HepG2 (cell line): ENCODE results near the gene PRSS38. TPM values are rescaled to one million over a fixed set of nuclear protein-coding genes. Genes with fewer than 3 reads are reported as not detected.

Experiments
- ATAC-seq: fragments of 200-7000 bp; cut with Tn5 transposase; 3 replicates; pipeline ENCODE4 v1.9.1; 2020; ENCODE audit warnings: mild to moderate bottlenecking, moderate library complexity
- BruUV-seq: library from RNA; stranded (reverse); fragments of 400-500 nt; replicated peaks from 2 replicates; lab custom pipeline; 2021; lab: Mats Ljungman, UMichigan
- CTCF ChIA-PET: fragments of 300-600 bp; formaldehyde crosslinking; extraction: SDS; loops from one replicate; lab custom pipeline; 2021; ENCODE audit warnings: low total read pairs, inconsistent platforms, low intra/inter-chr PET ratio; lab: Yijun Ruan, JAX
- POLR2A ChIA-PET: fragments of 350-600 bp; sonication (Branson Sonifier 250); formaldehyde crosslinking; loops from one replicate; lab custom pipeline; 2020; ENCODE audit warnings: antibody characterized with exemption, inconsistent platforms; lab: Yijun Ruan, JAX
- DNase-seq: peaks from one replicate; pipeline ENCODE4 v3.0.0-alpha.2; 2015; ENCODE audit warnings: low spot score
- FAIRE-seq: peaks from 3 replicates; lab custom pipeline; 2011; peaks lifted over from hg19 to GRCh38; lab: Jason Lieb, UNC
- H2AFZ ChIP-seq: one replicate; pipeline ENCODE4 v1.6.1; 2011; ENCODE audit warnings: low read length, inconsistent platforms
- H3K27ac ChIP-seq: fragments of 300-600 bp; 3 replicates; pipeline ENCODE4 v1.8.0; 2011; ENCODE audit warnings: mixed run types, mild to moderate bottlenecking, mixed read lengths, low read length, inconsistent platforms; ENCODE audit not compliant: insufficient read depth; ENCODE audit errors: extremely low read length
- H3K27me3 ChIP-seq, 2 experiments: fragments of 200-600 bp in 1 of 2; 2 replicates in 1 of 2; 3 replicates in 1 of 2; pipeline versions ENCODE4 v1.6.0 to v1.8.0; 2011; ENCODE audit warnings: low read length in 2 of 2, mild to moderate bottlenecking in 2 of 2, moderate library complexity in 2 of 2, inconsistent platforms in 1 of 2; ENCODE audit not compliant: insufficient read depth in 2 of 2, control insufficient read depth in 1 of 2
- H3K36me3 ChIP-seq, 2 experiments: fragments of 200-600 bp in 1 of 2; replicated peaks in 1 of 2; 2 replicates in 1 of 2; 3 replicates in 1 of 2; pipeline versions ENCODE4 v1.5.1 to v1.8.0; 2011; ENCODE audit warnings: low read length in 2 of 2, inconsistent platforms in 1 of 2; ENCODE audit not compliant: insufficient read depth in 2 of 2, control insufficient read depth in 1 of 2
- H3K4me1 ChIP-seq: 2 replicates; pipeline ENCODE4 v1.5.1; 2012; ENCODE audit warnings: low read length, inconsistent platforms; ENCODE audit not compliant: insufficient read depth
- H3K4me2 ChIP-seq: 2 replicates; pipeline ENCODE4 v1.6.0; 2011; ENCODE audit warnings: low read depth, low read length, inconsistent platforms
- H3K4me3 ChIP-seq, 3 experiments: fragments of 200-600 bp in 1 of 3; sonication (generic), shearing (Covaris generic) in 1 of 3; replicated peaks in 1 of 3; 2 replicates each; pipeline ENCODE4 v1.5.1; 2011 to 2016; ENCODE audit warnings: low read length in 3 of 3, inconsistent platforms in 2 of 3, low read depth in 2 of 3, mild to moderate bottlenecking in 2 of 3, control low read depth in 1 of 3, mixed read lengths in 1 of 3; ENCODE audit not compliant: insufficient read depth in 1 of 3
- H3K79me2 ChIP-seq: one replicate; pipeline ENCODE4 v1.6.1; 2011; ENCODE audit warnings: low read length, inconsistent platforms; ENCODE audit not compliant: insufficient read depth
- H3K9ac ChIP-seq: 2 replicates; pipeline ENCODE4 v1.6.0; 2011; ENCODE audit warnings: mild to moderate bottlenecking, low read depth, low read length, inconsistent platforms; ENCODE audit not compliant: insufficient read depth
- H3K9me3 ChIP-seq: 2 replicates; pipeline ENCODE4 v1.5.1; 2012; ENCODE audit warnings: mild to moderate bottlenecking, low read length
- H4K20me1 ChIP-seq: 2 replicates; pipeline ENCODE4 v1.6.0; 2011; ENCODE audit warnings: inconsistent platforms, mild to moderate bottlenecking, low read length, moderate library complexity; ENCODE audit not compliant: insufficient read depth
- CHD2 ChIP-seq: IDR thresholded peaks from 2 replicates; pipeline ENCODE4 v1.6.1; 2011; ENCODE audit warnings: low read depth, low read length, improper control_type of control experiment
- ELK4 ChIP-seq: sonication (generic); formaldehyde crosslinking; IDR thresholded peaks from 2 replicates; pipeline ENCODE4 v1.9.0; 2021; ENCODE audit warnings: missing genetic modification reagents, borderline replicate concordance
- ESRRA ChIP-seq: sonication (generic); formaldehyde crosslinking; IDR thresholded peaks from 2 replicates; pipeline ENCODE4 v1.5.1; 2020; ENCODE audit warnings: mild to moderate bottlenecking, low read depth, missing genetic modification reagents
- HNF1A ChIP-seq, 2 experiments: sonication (generic) in 1 of 2; formaldehyde crosslinking in 1 of 2; IDR thresholded peaks; 2 replicates each; pipeline versions ENCODE4 v1.4.0 to v1.6.1; 2016 to 2020; ENCODE audit warnings: borderline replicate concordance in 1 of 2, low read depth in 1 of 2, mild to moderate bottlenecking in 1 of 2, missing genetic modification reagents in 1 of 2
- KLF12 ChIP-seq: sonication (generic); formaldehyde crosslinking; IDR thresholded peaks from 2 replicates; pipeline ENCODE4 v1.4.0; 2020; ENCODE audit warnings: missing genetic modification reagents, borderline replicate concordance
- MTF1 ChIP-seq: sonication (generic); formaldehyde crosslinking; IDR thresholded peaks from 2 replicates; pipeline ENCODE4 v1.5.0; 2020; ENCODE audit warnings: missing genetic modification reagents
- RARG ChIP-seq: sonication (generic); formaldehyde crosslinking; IDR thresholded peaks from 2 replicates; pipeline ENCODE4 v1.4.0; 2020; ENCODE audit warnings: low read depth, mild to moderate bottlenecking, missing genetic modification reagents
- REL ChIP-seq: sonication (generic); formaldehyde crosslinking; conservative IDR thresholded peaks from 2 replicates; pipeline ENCODE4 v1.8.0; 2022; ENCODE audit warnings: mild to moderate bottlenecking, missing genetic modification reagents, moderate library complexity
- TBL1XR1 ChIP-seq: fragments of 150-350 bp; IDR thresholded peaks from 2 replicates; pipeline ENCODE4 v1.6.1; 2014; ENCODE audit warnings: borderline replicate concordance, low read length; ENCODE audit not compliant: partially characterized antibody
- ZFP41 ChIP-seq: sonication (generic); formaldehyde crosslinking; IDR thresholded peaks from 2 replicates; pipeline ENCODE4 v1.4.0; 2020; ENCODE audit warnings: mild to moderate bottlenecking, missing genetic modification reagents, borderline replicate concordance
- ZNF230 ChIP-seq: sonication (generic); formaldehyde crosslinking; IDR thresholded peaks from 2 replicates; pipeline ENCODE4 v1.4.0; 2020; ENCODE audit warnings: mild to moderate bottlenecking, missing genetic modification reagents
- ZNF615 ChIP-seq: sonication (generic); formaldehyde crosslinking; IDR thresholded peaks from 2 replicates; pipeline ENCODE4 v1.5.0; 2020; ENCODE audit warnings: mild to moderate bottlenecking, missing genetic modification reagents, borderline replicate concordance
- ZNF703 ChIP-seq: sonication (generic); formaldehyde crosslinking; IDR thresholded peaks from 2 replicates; pipeline ENCODE4 v1.5.1; 2020; ENCODE audit warnings: missing genetic modification reagents, mild to moderate bottlenecking, moderate library complexity, borderline replicate concordance
- ZNF772 ChIP-seq: sonication (generic); formaldehyde crosslinking; IDR thresholded peaks from 2 replicates; pipeline ENCODE4 v1.5.0; 2020; ENCODE audit warnings: mild to moderate bottlenecking, missing genetic modification reagents
- ZNF800 ChIP-seq: sonication (generic); formaldehyde crosslinking; IDR thresholded peaks from 2 replicates; pipeline ENCODE4 v1.4.0; 2020; ENCODE audit warnings: missing genetic modification reagents
- ZNF891 ChIP-seq: sonication (generic); formaldehyde crosslinking; IDR thresholded peaks from 2 replicates; pipeline ENCODE4 v1.5.0; 2020; ENCODE audit warnings: mild to moderate bottlenecking, missing genetic modification reagents
- WGBS: methylation state at CpG from one replicate; pipeline ENCODE4 v1.1.6; 2017; ENCODE audit warnings: low lambda C conversion rate; 5-methylcytosine and 5-hydroxymethylcytosine counted together
- in situ Hi-C: cut with HindIII; loops from 2 replicates; pipeline ENCODE4 v1.10.0; 2017; ENCODE audit warnings: low pct_unique_long_range_greater_than_20kb; ENCODE audit not compliant: extremely low pct_ligation_motif_present
- intact Hi-C: fragments of 100-400 bp; cut with micrococcal nuclease; formaldehyde crosslinking; loops from one replicate; pipeline ENCODE4 v1.10.0; 2022; ENCODE audit not compliant: unreplicated experiment
- polyA plus RNA-seq, 8 experiments: library from polyadenylated mRNA; depleted of rRNA in 3 of 8; stranded (reverse) in 7 of 8; unstranded in 1 of 8; fragments of >200 nt; fragmentation: Illumina TruSeq in 4 of 8; extraction: Trizol in 4 of 8; gene quantifications; 2 replicates each; pipeline versions ENCODE4 v1.2.1 to v1.2.3, GENCODE V29; 2011 to 2016; ENCODE audit warnings: low read depth in 4 of 8, missing spikeins in 1 of 8, mixed read lengths in 1 of 8; ENCODE audit not compliant: insufficient read depth in 1 of 8
- total RNA-seq, 5 experiments: library from RNA; depleted of rRNA; stranded (reverse); fragments of >200 nt; fragmentation: Illumina TruSeq; extraction: Trizol; gene quantifications; 2 replicates each; pipeline ENCODE4 v1.2.3, GENCODE V29; 2016; ENCODE audit warnings: low read depth in 1 of 5

The PRSS38 gene
- total and polyA plus RNA-seq, 2 of the 13 experiments (the other 11 are each of a cell fraction or from before 2014, with no cell fraction given), result not detected

GRCh38 chr1:227793948-227794816, 21.3 kb upstream of the PRSS38 start:
- H3K9me3 ChIP-seq, result no peaks in the 10 kb centered on the region
- POLR2A ChIA-PET, result interaction anchor here (0.6 kb wide), 1 partner anchor 151 kb away, joined by 4 read pairs; no protein-coding TSS in a partner anchor
- WGBS, result 20% methylated on average over 1 of the region's 12 CpGs
- H3K36me3 ChIP-seq, result no peaks in the 10 kb centered on the region
- ATAC-seq (no peak; the same call in 2 of the 3 replicates), DNase-seq (no peak), FAIRE-seq (no peak)
- H3K9ac ChIP-seq, result no peak overlapping the region
- intact Hi-C loops (no loop called here), in situ Hi-C loops (no loop called here)
- H3K27me3 ChIP-seq, result peaks cover 12 to 52% of the 10 kb centered on the region in 2 experiments
- peaks cover 2% of the 10 kb centered on the region for H3K4me1 ChIP-seq
- H4K20me1 ChIP-seq, result no peaks in the 10 kb centered on the region
- CTCF ChIA-PET, result no interaction called here
- no peak for TF ChIP-seq RARG (CRISPR knock-in tag)
- no peak for TF ChIP-seq ZFP41
- TF ChIP-seq ZNF230 (CRISPR knock-in tag), result no peak
- TF ChIP-seq HNF1A (IDR thresholded peaks at IDR 0.05; ENCODE audit: low read depth), result no peak
- TF ChIP-seq HNF1A (CRISPR knock-in tag; IDR thresholded peaks at IDR 0.05; ENCODE audit: borderline replicate concordance), result no peak
- TF ChIP-seq ELK4 (CRISPR knock-in tag), result no peak
- TF ChIP-seq ZNF800 (CRISPR knock-in tag), result no peak
- TF ChIP-seq ZNF615 (CRISPR knock-in tag), result no peak
- no peak for TF ChIP-seq ZNF703 (CRISPR knock-in tag)
- TF ChIP-seq ZNF772, result no peak
- TF ChIP-seq MTF1, result no peak
- TF ChIP-seq CHD2, result no peak
- TF ChIP-seq KLF12 (CRISPR knock-in tag), result no peak
- no peak for TF ChIP-seq TBL1XR1
- no peak for TF ChIP-seq REL (CRISPR knock-in tag)
- TF ChIP-seq ZNF891 (CRISPR knock-in tag), result no peak
- no peak for TF ChIP-seq ESRRA (CRISPR knock-in tag)
- no peak overlapping the region for H3K4me2 ChIP-seq
- BruUV-seq, result no TSS peak
- H2AFZ ChIP-seq, result no peak overlapping the region
- H3K79me2 ChIP-seq, result no peaks in the 10 kb centered on the region
- H3K4me3 ChIP-seq, result no peak overlapping the region
- no peak overlapping the region for H3K27ac ChIP-seq
